ENCODE measurements around the gene DNAJB2. TPM values are rescaled to one million over a fixed set of nuclear protein-coding genes. Genes with fewer than 3 reads are reported as not detected.

The DNAJB2 gene
- total RNA-seq, 1 donor from 2014 or later: 69.5 TPM

GRCh38 chr2:219314804-219315468 lies 35.8 kb downstream of the DNAJB2 start:
- no peak overlapping the region for H3K27ac Mint-ChIP-seq
- H3K27me3 Mint-ChIP-seq: peaks cover 28% of the 10 kb centered on the region
- H3K4me3 Mint-ChIP-seq (ENCODE audit: low read depth): no peak overlapping the region
- no peaks in the 10 kb centered on the region for H3K4me1 Mint-ChIP-seq (ENCODE audit: low read depth)
- DNase-seq (ENCODE audit: low spot score, unreplicated experiment): no peak
- no peaks in the 10 kb centered on the region for H3K36me3 Mint-ChIP-seq (ENCODE audit: insufficient read depth)
- H3K9me3 Mint-ChIP-seq (ENCODE audit: low read depth): no peaks in the 10 kb centered on the region
- TF ChIP-seq CTCF (IDR thresholded peaks at IDR 0.05; ENCODE audit: unreplicated experiment): no peak

- Mint-ChIP-seq H3K27ac (no peak overlapping the region), H3K4me1 (ENCODE audit: low read depth) (peaks cover 1% of the 10 kb centered on the region)
Measured at GRCh38 chr2:219323434-219323833, 44.3 kb downstream of the DNAJB2 start.

GRCh38 chr2:219325136-219325535 lies 46.0 kb downstream of the DNAJB2 start:
- Mint-ChIP-seq H3K9me3 (ENCODE audit: low read depth) (no peaks in the 10 kb centered on the region), H3K27me3 (peaks cover 68% of the 10 kb centered on the region), H3K4me1 (ENCODE audit: low read depth) (peaks cover 1% of the 10 kb centered on the region), H3K36me3 (ENCODE audit: insufficient read depth) (no peaks in the 10 kb centered on the region), H3K4me3 (ENCODE audit: low read depth) (no peak overlapping the region), H3K27ac (no peak overlapping the region)
- DNase-seq (ENCODE audit: low spot score, unreplicated experiment): no peak
- no peak for TF ChIP-seq CTCF (IDR thresholded peaks at IDR 0.05; ENCODE audit: unreplicated experiment)

More at GRCh38 chr2:219323434-219323833, 44.3 kb downstream of the DNAJB2 start:
- Mint-ChIP-seq H3K36me3 (ENCODE audit: insufficient read depth) (no peaks in the 10 kb centered on the region), H3K27me3 (peaks cover 52% of the 10 kb centered on the region), H3K4me3 (ENCODE audit: low read depth) (no peak overlapping the region), H3K9me3 (ENCODE audit: low read depth) (no peaks in the 10 kb centered on the region)
- TF ChIP-seq CTCF (IDR thresholded peaks at IDR 0.05; ENCODE audit: unreplicated experiment): no peak
- DNase-seq (ENCODE audit: low spot score, unreplicated experiment): no peak

GRCh38 chr2:219325657-219326315 lies 46.6 kb downstream of the DNAJB2 start:
- TF ChIP-seq CTCF (IDR thresholded peaks at IDR 0.05; ENCODE audit: unreplicated experiment): no peak
- no peak for DNase-seq (ENCODE audit: low spot score, unreplicated experiment)
- no peaks in the 10 kb centered on the region for H3K36me3 Mint-ChIP-seq (ENCODE audit: insufficient read depth)
- no peak overlapping the region for H3K4me3 Mint-ChIP-seq (ENCODE audit: low read depth)
- peaks cover 1% of the 10 kb centered on the region for H3K4me1 Mint-ChIP-seq (ENCODE audit: low read depth)
- H3K9me3 Mint-ChIP-seq (ENCODE audit: low read depth): no peaks in the 10 kb centered on the region
- peaks cover 74% of the 10 kb centered on the region for H3K27me3 Mint-ChIP-seq
- no peak overlapping the region for H3K27ac Mint-ChIP-seq

- Mint-ChIP-seq H3K4me3 (ENCODE audit: low read depth) (no peak overlapping the region), H3K9me3 (ENCODE audit: low read depth) (no peaks in the 10 kb centered on the region), H3K36me3 (ENCODE audit: insufficient read depth) (no peaks in the 10 kb centered on the region), H3K27ac (no peak overlapping the region), H3K27me3 (peaks cover 78% of the 10 kb centered on the region), H3K4me1 (ENCODE audit: low read depth) (peaks cover 1% of the 10 kb centered on the region)
- no peak for TF ChIP-seq CTCF (IDR thresholded peaks at IDR 0.05; ENCODE audit: unreplicated experiment)
- DNase-seq (ENCODE audit: low spot score, unreplicated experiment): no peak
Measured at GRCh38 chr2:219327719-219328118, 48.6 kb downstream of the DNAJB2 start.
